IMR-90 (cell line): ENCODE data around the gene RCBTB2. TPM values are rescaled to one million over a fixed set of nuclear protein-coding genes. Genes with fewer than 3 reads are reported as not detected.

Experiments used
- ATAC-seq: fragments of 200-7000 bp; cut with Tn5 transposase; 2 replicates; pipeline ENCODE4 v1.9.1; 2020; ENCODE audit warnings: low read depth, mild to moderate bottlenecking, moderate library complexity
- BruUV-seq: library from RNA; stranded (reverse); fragments of 400-500 nt; replicated peaks from 2 replicates; lab custom pipeline; 2021; lab: Mats Ljungman, UMichigan
- CTCF ChIA-PET: fragments of 300-600 bp; formaldehyde crosslinking; extraction: SDS; loops from one replicate; lab custom pipeline; 2021; ENCODE audit warnings: antibody characterized with exemption; lab: Yijun Ruan, JAX
- POLR2A ChIA-PET: fragments of 300-600 bp; sonication (Branson Sonifier 250); formaldehyde crosslinking; loops from one replicate; lab custom pipeline; 2022; ENCODE audit warnings: antibody characterized with exemption; ENCODE audit not compliant: unreplicated experiment; lab: Charles Lee
- DNase-seq: peaks from one replicate; pipeline ENCODE4 v3.0.0; 2013
- H2AFZ ChIP-seq: replicated peaks from 2 replicates; pipeline ENCODE3; 2013; ENCODE audit warnings: low read length, mild to moderate bottlenecking; ENCODE audit not compliant: poor library complexity
- H2AK5ac ChIP-seq: 2 replicates; pipeline ENCODE4 v1.6.1; 2013; ENCODE audit warnings: low read depth, low read length, inconsistent platforms
- H2AK9ac ChIP-seq: replicated peaks from 2 replicates; pipeline ENCODE3; 2013; ENCODE audit warnings: mild to moderate bottlenecking, low read depth, low read length, moderate library complexity; ENCODE audit not compliant: poor library complexity
- H2BK120ac ChIP-seq: 2 replicates; pipeline ENCODE4 v1.6.1; 2013; ENCODE audit warnings: low read depth, low read length, inconsistent platforms
- H2BK15ac ChIP-seq: 3 replicates; pipeline ENCODE4 v1.6.1; 2013; ENCODE audit warnings: low read depth, low read length, inconsistent platforms
- H2BK20ac ChIP-seq: 2 replicates; pipeline ENCODE4 v1.6.1; 2013; ENCODE audit warnings: low read depth, mild to moderate bottlenecking, inconsistent platforms, low read length, moderate library complexity
- H2BK5ac ChIP-seq: 2 replicates; pipeline ENCODE4 v1.6.1; 2013; ENCODE audit warnings: mild to moderate bottlenecking, low read depth, low read length, inconsistent platforms; ENCODE audit not compliant: poor library complexity, severe bottlenecking
- H3K14ac ChIP-seq: replicated peaks from 2 replicates; pipeline ENCODE4 v1.6.1; 2013; ENCODE audit warnings: low read depth, low read length, inconsistent platforms
- H3K18ac ChIP-seq: 2 replicates; pipeline ENCODE4 v1.6.1; 2013; ENCODE audit warnings: low read depth, low read length, control low read depth
- H3K23ac ChIP-seq: 2 replicates; pipeline ENCODE4 v1.6.1; 2013; ENCODE audit warnings: low read depth, low read length, inconsistent platforms
- H3K27ac ChIP-seq: 2 replicates; pipeline ENCODE4 v1.5.1; 2013; ENCODE audit warnings: mild to moderate bottlenecking, control low read depth, low read length; ENCODE audit not compliant: insufficient read depth
- H3K27me3 ChIP-seq: 2 replicates; pipeline ENCODE4 v1.6.1; 2013; ENCODE audit warnings: low read length; ENCODE audit not compliant: control insufficient read depth, insufficient read depth
- H3K36me3 ChIP-seq: 2 replicates; pipeline ENCODE4 v1.6.1; 2013; ENCODE audit warnings: low read length, mixed read lengths; ENCODE audit not compliant: control insufficient read depth, insufficient read depth
- H3K4ac ChIP-seq: 2 replicates; pipeline ENCODE4 v1.6.1; 2013; ENCODE audit warnings: low read depth, low read length, inconsistent platforms
- H3K4me1 ChIP-seq: 2 replicates; pipeline ENCODE4 v1.6.1; 2013; ENCODE audit warnings: low read length, mixed read lengths; ENCODE audit not compliant: control insufficient read depth, insufficient read depth
- H3K4me2 ChIP-seq: 2 replicates; pipeline ENCODE4 v1.6.1; 2013; ENCODE audit warnings: low read depth, mild to moderate bottlenecking, control low read depth, low read length, moderate library complexity
- H3K4me3 ChIP-seq: 2 replicates; pipeline ENCODE4 v1.5.1; 2013; ENCODE audit warnings: low read depth, mild to moderate bottlenecking, control low read depth, low read length, moderate library complexity; ENCODE audit not compliant: insufficient read depth
- H3K56ac ChIP-seq: 2 replicates; pipeline ENCODE4 v1.6.1; 2013; ENCODE audit warnings: low read length, inconsistent platforms; ENCODE audit not compliant: insufficient read depth; ENCODE audit errors: extremely low read depth
- H3K79me1 ChIP-seq, 2 experiments: 2 replicates each; pipeline ENCODE4 v1.6.1; 2013; ENCODE audit warnings: low read length in 2 of 2, inconsistent platforms in 1 of 2, low read depth in 1 of 2
- H3K9ac ChIP-seq: 2 replicates; pipeline ENCODE4 v1.6.1; 2013; ENCODE audit warnings: low read depth, low read length, control low read depth
- H3K9me1 ChIP-seq: 2 replicates; pipeline ENCODE4 v1.6.1; 2013; ENCODE audit warnings: low read length, inconsistent platforms; ENCODE audit not compliant: insufficient read depth
- H3K9me3 ChIP-seq: 2 replicates; pipeline ENCODE4 v1.6.1; 2013; ENCODE audit warnings: low read length; ENCODE audit not compliant: control insufficient read depth, insufficient read depth
- H4K20me1 ChIP-seq: 2 replicates; pipeline ENCODE4 v1.6.1; 2013; ENCODE audit warnings: low read length, inconsistent platforms; ENCODE audit not compliant: insufficient read depth
- H4K5ac ChIP-seq: 2 replicates; pipeline ENCODE4 v1.6.1; 2013; ENCODE audit warnings: mild to moderate bottlenecking, low read depth, low read length, control low read depth
- H4K8ac ChIP-seq, 2 experiments: 2 replicates each; pipeline ENCODE4 v1.6.1; 2013; ENCODE audit warnings: low read depth in 2 of 2, low read length in 2 of 2, control low read depth in 1 of 2, inconsistent platforms in 1 of 2
- H4K91ac ChIP-seq: 2 replicates; pipeline ENCODE4 v1.6.1; 2013; ENCODE audit warnings: low read depth, low read length, inconsistent platforms; ENCODE audit not compliant: insufficient read depth
- BHLHE40 ChIP-seq: fragments of 150-350 bp; IDR thresholded peaks from 2 replicates; pipeline ENCODE4 v1.6.1; 2016; ENCODE audit warnings: mild to moderate bottlenecking, low read depth, low read length
- CEBPB ChIP-seq: IDR thresholded peaks from 2 replicates; pipeline ENCODE4 v1.6.1; 2012; ENCODE audit warnings: low read depth, low read length, improper control_type of control experiment
- CHD1 ChIP-seq: IDR thresholded peaks from 2 replicates; pipeline ENCODE4 v1.6.1; 2012; ENCODE audit warnings: low read depth, low read length, improper control_type of control experiment
- FOS ChIP-seq: fragments of 150-350 bp; IDR thresholded peaks from 2 replicates; pipeline ENCODE4 v1.6.1; 2016; ENCODE audit warnings: low read depth, low read length
- MAFK ChIP-seq: IDR thresholded peaks from 2 replicates; pipeline ENCODE4 v1.6.1; 2012; ENCODE audit warnings: low read depth, low read length, improper control_type of control experiment
- MAZ ChIP-seq: IDR thresholded peaks from 2 replicates; pipeline ENCODE4 v1.6.1; 2012; ENCODE audit warnings: low read depth, mild to moderate bottlenecking, low read length, improper control_type of control experiment, moderate library complexity, borderline replicate concordance
- MXI1 ChIP-seq: IDR thresholded peaks from 2 replicates; pipeline ENCODE4 v1.6.1; 2012; ENCODE audit warnings: low read depth, mild to moderate bottlenecking, low read length, moderate library complexity, borderline replicate concordance
- NFE2L2 ChIP-seq: fragments of 150-350 bp; IDR thresholded peaks from 2 replicates; pipeline ENCODE4 v1.6.1; 2016; ENCODE audit warnings: low read depth, mild to moderate bottlenecking, low read length
- POLR2A ChIP-seq: IDR thresholded peaks from 2 replicates; pipeline ENCODE4 v1.6.1; 2012; ENCODE audit warnings: mild to moderate bottlenecking, low read depth, low read length
- RAD21 ChIP-seq: IDR thresholded peaks from 2 replicates; pipeline ENCODE4 v1.6.1; 2012; ENCODE audit warnings: low read length, improper control_type of control experiment
- RCOR1 ChIP-seq: IDR thresholded peaks from 2 replicates; pipeline ENCODE4 v1.6.1; 2012; ENCODE audit warnings: mild to moderate bottlenecking, low read length, improper control_type of control experiment; ENCODE audit not compliant: insufficient replicate concordance
- RFX5 ChIP-seq: IDR thresholded peaks from 2 replicates; pipeline ENCODE4 v1.8.0; 2012; ENCODE audit warnings: low read depth, mild to moderate bottlenecking, low read length, moderate library complexity
- SMC3 ChIP-seq: fragments of 150-350 bp; IDR thresholded peaks from 2 replicates; pipeline ENCODE4 v1.6.1; 2016; ENCODE audit warnings: low read depth, mild to moderate bottlenecking, antibody characterized with exemption, low read length, moderate library complexity
- WGBS, 2 experiments: methylation state at CpG; one replicate each; pipeline versions ENCODE4 v1.1.5 to v1.1.7; 2013; ENCODE audit warnings: missing lambda C conversion rate in 2 of 2; ENCODE audit not compliant: insufficient read length in 1 of 2; ENCODE audit errors: extremely low coverage in 2 of 2; 5-methylcytosine and 5-hydroxymethylcytosine counted together
- dilution Hi-C: fragments of 300-500 bp; cut with HindIII; formaldehyde crosslinking; loops from one replicate; pipeline ENCODE4 v1.14.3; 2018; ENCODE audit warnings: low sequenced_read_pairs; ENCODE audit not compliant: unreplicated experiment
- in situ Hi-C: fragments of 300-500 bp; cut with MboI; formaldehyde crosslinking; loops from 3 replicates; pipeline ENCODE4 v1.14.3; 2019; ENCODE audit warnings: low sequenced_read_pairs, inconsistent platforms, mixed read lengths
- intact Hi-C: fragments of 100-400 bp; cut with micrococcal nuclease; formaldehyde crosslinking; loops from 2 replicates; pipeline ENCODE4 v1.10.0; 2022
- polyA plus RNA-seq, 3 experiments: library from polyadenylated mRNA; depleted of rRNA; stranded (reverse); fragments of >200 nt; gene quantifications; 2 replicates each; pipeline ENCODE4 v1.2.3, GENCODE V29; 2012; ENCODE audit warnings: low replicate concordance in 1 of 3
- total RNA-seq: library from RNA; depleted of rRNA; stranded (reverse); fragments of >200 nt; gene quantifications from 2 replicates; pipeline ENCODE4 v1.2.3, GENCODE V29; 2012
- TF ChIP-seq, protein P1 (sequence below): fragments of 150-350 bp; IDR thresholded peaks from 2 replicates; pipeline ENCODE4 v1.6.1; 2017; ENCODE audit warnings: mild to moderate bottlenecking, antibody characterized with exemption, low read length, low read depth
- TF ChIP-seq, protein P2 (sequence below): fragments of 150-350 bp; IDR thresholded peaks from 2 replicates; pipeline ENCODE4 v1.6.1; 2016; ENCODE audit warnings: low read depth, mild to moderate bottlenecking, low read length, moderate library complexity, borderline replicate concordance
- TF ChIP-seq, protein P3 (sequence below): conservative IDR thresholded peaks from 2 replicates; pipeline ENCODE4 v1.5.1; 2012; ENCODE audit warnings: mild to moderate bottlenecking, low read depth, low read length, improper control_type of control experiment

RCBTB2 gene
- total and polyA plus RNA-seq, 2 of the 4 experiments (the other 2 are of a cell fraction): 4.0 to 5.2 TPM

- Histone ChIP-seq H3K4ac (no peak overlapping the region), H3K56ac (no peak overlapping the region), H3K79me1 (no peaks in the 10 kb centered on the region), H4K5ac (no peak overlapping the region), H2BK5ac (no peak overlapping the region), H2AK5ac (no peak overlapping the region), H3K4me1 (no peaks in the 10 kb centered on the region), H4K91ac (no peak overlapping the region), H3K9me3 (peaks cover 2% of the 10 kb centered on the region; the same call in 1 of the 2 replicates), H2BK20ac (no peak overlapping the region), H2BK15ac (no peak overlapping the region), H2AFZ (no peak overlapping the region), H3K27me3 (no peaks in the 10 kb centered on the region), H3K4me3 (no peak overlapping the region), H3K23ac (no peak overlapping the region), H2BK120ac (no peak overlapping the region), H4K20me1 (no peaks in the 10 kb centered on the region), H3K18ac (no peak overlapping the region), H3K4me2 (no peak overlapping the region), H4K8ac (no peak overlapping the region), H3K9me1 (no peaks in the 10 kb centered on the region), H3K27ac (no peak overlapping the region), H3K9ac (no peak overlapping the region), H3K36me3 (no peaks in the 10 kb centered on the region), H3K14ac (no peak overlapping the region), H2AK9ac (no peak overlapping the region)
- CTCF ChIA-PET: no interaction called here
- POLR2A ChIA-PET: interaction anchor here (0.7 kb wide), 2 partner anchors 39 to 1762 kb away, joined by 3 read pairs; no protein-coding TSS in a partner anchor
- dilution Hi-C loops: no loop called here
- TF ChIP-seq, protein P1, sequence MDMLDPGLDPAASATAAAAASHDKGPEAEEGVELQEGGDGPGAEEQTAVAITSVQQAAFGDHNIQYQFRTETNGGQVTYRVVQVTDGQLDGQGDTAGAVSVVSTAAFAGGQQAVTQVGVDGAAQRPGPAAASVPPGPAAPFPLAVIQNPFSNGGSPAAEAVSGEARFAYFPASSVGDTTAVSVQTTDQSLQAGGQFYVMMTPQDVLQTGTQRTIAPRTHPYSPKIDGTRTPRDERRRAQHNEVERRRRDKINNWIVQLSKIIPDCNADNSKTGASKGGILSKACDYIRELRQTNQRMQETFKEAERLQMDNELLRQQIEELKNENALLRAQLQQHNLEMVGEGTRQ: no peak
- TF ChIP-seq MAFK: no peak
- no peak for TF ChIP-seq BHLHE40
- TF ChIP-seq, protein P2, sequence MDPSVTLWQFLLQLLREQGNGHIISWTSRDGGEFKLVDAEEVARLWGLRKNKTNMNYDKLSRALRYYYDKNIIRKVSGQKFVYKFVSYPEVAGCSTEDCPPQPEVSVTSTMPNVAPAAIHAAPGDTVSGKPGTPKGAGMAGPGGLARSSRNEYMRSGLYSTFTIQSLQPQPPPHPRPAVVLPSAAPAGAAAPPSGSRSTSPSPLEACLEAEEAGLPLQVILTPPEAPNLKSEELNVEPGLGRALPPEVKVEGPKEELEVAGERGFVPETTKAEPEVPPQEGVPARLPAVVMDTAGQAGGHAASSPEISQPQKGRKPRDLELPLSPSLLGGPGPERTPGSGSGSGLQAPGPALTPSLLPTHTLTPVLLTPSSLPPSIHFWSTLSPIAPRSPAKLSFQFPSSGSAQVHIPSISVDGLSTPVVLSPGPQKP: no peak
- no peak for TF ChIP-seq MXI1
- TF ChIP-seq CHD1: no peak
- TF ChIP-seq MAZ: no peak
- TF ChIP-seq RAD21: no peak
- TF ChIP-seq SMC3: no peak
- no peak for TF ChIP-seq RFX5
- no peak for TF ChIP-seq CEBPB
- TF ChIP-seq, protein P3, sequence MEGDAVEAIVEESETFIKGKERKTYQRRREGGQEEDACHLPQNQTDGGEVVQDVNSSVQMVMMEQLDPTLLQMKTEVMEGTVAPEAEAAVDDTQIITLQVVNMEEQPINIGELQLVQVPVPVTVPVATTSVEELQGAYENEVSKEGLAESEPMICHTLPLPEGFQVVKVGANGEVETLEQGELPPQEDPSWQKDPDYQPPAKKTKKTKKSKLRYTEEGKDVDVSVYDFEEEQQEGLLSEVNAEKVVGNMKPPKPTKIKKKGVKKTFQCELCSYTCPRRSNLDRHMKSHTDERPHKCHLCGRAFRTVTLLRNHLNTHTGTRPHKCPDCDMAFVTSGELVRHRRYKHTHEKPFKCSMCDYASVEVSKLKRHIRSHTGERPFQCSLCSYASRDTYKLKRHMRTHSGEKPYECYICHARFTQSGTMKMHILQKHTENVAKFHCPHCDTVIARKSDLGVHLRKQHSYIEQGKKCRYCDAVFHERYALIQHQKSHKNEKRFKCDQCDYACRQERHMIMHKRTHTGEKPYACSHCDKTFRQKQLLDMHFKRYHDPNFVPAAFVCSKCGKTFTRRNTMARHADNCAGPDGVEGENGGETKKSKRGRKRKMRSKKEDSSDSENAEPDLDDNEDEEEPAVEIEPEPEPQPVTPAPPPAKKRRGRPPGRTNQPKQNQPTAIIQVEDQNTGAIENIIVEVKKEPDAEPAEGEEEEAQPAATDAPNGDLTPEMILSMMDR: no peak
- TF ChIP-seq POLR2A: no peak
- TF ChIP-seq NFE2L2: no peak
- TF ChIP-seq FOS: no peak
- TF ChIP-seq RCOR1: no peak
- ATAC-seq: no peak
- no CpG with 5 or more reads among the region's 2 CpGs for WGBS, 2 experiments
- no TSS peak for BruUV-seq
- in situ Hi-C loops: no loop called here
- intact Hi-C loops: no loop called here
- no peak for DNase-seq
Measured at GRCh38 chr13:48556817-48557216, 23.9 kb upstream of the RCBTB2 start.
